Panc1 (cell line): Measurements from ENCODE around the gene POSTN.

Experiments used
- POLR2AphosphoS5 ChIP-seq: IDR thresholded peaks from 2 replicates; pipeline ENCODE4 v1.6.1; 2012; ENCODE audit warnings: mild to moderate bottlenecking, low read depth, low read length, moderate library complexity
- TCF7L2 ChIP-seq: IDR thresholded peaks from 2 replicates; pipeline ENCODE4 v1.6.1; 2011; ENCODE audit warnings: mild to moderate bottlenecking, low read depth, low read length, inconsistent platforms
- TF ChIP-seq, protein P1 (sequence below), 2 experiments: IDR thresholded peaks; 2 replicates each; pipeline ENCODE4 v1.6.1; 2011 to 2012; ENCODE audit warnings: low read depth in 2 of 2, control low read depth in 1 of 2, low read length in 1 of 2, mild to moderate bottlenecking in 1 of 2, moderate library complexity in 1 of 2; ENCODE audit not compliant: insufficient read depth in 1 of 2

DNA sequence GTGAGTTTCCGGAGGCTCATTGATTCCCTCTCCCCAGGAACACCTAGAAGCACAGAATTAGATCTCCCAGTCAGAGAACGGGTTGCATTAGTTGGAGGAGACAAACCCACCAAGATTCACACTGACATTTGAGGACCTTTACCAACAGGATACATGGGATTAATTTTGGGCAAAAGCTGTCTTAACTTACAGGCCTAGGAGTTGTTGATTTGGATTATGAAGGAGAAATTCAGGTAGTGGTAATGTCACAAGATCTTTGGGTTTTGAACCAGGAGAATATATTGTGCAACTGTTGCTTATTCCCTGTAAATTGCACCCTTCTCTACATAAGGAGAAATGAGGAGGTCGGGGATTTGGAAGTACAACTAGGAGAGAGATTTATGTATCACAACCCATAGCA is 38.0 kb downstream of the POSTN start:
- no peak for TF ChIP-seq POLR2AphosphoS5
- no peak for TF ChIP-seq TCF7L2
- TF ChIP-seq, protein P1, sequence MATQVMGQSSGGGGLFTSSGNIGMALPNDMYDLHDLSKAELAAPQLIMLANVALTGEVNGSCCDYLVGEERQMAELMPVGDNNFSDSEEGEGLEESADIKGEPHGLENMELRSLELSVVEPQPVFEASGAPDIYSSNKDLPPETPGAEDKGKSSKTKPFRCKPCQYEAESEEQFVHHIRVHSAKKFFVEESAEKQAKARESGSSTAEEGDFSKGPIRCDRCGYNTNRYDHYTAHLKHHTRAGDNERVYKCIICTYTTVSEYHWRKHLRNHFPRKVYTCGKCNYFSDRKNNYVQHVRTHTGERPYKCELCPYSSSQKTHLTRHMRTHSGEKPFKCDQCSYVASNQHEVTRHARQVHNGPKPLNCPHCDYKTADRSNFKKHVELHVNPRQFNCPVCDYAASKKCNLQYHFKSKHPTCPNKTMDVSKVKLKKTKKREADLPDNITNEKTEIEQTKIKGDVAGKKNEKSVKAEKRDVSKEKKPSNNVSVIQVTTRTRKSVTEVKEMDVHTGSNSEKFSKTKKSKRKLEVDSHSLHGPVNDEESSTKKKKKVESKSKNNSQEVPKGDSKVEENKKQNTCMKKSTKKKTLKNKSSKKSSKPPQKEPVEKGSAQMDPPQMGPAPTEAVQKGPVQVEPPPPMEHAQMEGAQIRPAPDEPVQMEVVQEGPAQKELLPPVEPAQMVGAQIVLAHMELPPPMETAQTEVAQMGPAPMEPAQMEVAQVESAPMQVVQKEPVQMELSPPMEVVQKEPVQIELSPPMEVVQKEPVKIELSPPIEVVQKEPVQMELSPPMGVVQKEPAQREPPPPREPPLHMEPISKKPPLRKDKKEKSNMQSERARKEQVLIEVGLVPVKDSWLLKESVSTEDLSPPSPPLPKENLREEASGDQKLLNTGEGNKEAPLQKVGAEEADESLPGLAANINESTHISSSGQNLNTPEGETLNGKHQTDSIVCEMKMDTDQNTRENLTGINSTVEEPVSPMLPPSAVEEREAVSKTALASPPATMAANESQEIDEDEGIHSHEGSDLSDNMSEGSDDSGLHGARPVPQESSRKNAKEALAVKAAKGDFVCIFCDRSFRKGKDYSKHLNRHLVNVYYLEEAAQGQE (IDR thresholded peaks at IDR 0.05; ENCODE audit: insufficient read depth in 1 of 2, low read depth in 2 of 2, low read length in 1 of 2) = no peak
